Activated CD4-positive, alpha-beta T cell treated with anti-CD3 and anti-CD28 coated beads for 4 hours (primary cell): Measurements from ENCODE around the gene TNFRSF14.
"Not testable (repeated sequence)": the region's sequence is repeated elsewhere in the genome, so short reads cannot be mapped to it uniquely, and the experiment has no call there.

Experiments used
- DNase-seq, 2 donors: peaks; one replicate each; pipeline ENCODE4 v3.0.0-alpha.2; 2020

TNFRSF14 gene

GRCh38 chr1:2539312-2539907 is 16.8 kb upstream of the TNFRSF14 start:
- DNase-seq, result no peak

- no peak for DNase-seq
These were observed 15.2 kb upstream of the TNFRSF14 start for GRCh38 chr1:2540816-2541492.

GRCh38 chr1:2541619-2542245 is 14.4 kb upstream of the TNFRSF14 start:
- no peak for DNase-seq

- DNase-seq, result no peak
These were observed 13.8 kb upstream of the TNFRSF14 start for GRCh38 chr1:2542246-2542915.

- DNase-seq, result peak in 1 of 2 donors; percentile 47
These were observed 12.6 kb upstream of the TNFRSF14 start for GRCh38 chr1:2543543-2544092.

- no peak for DNase-seq
These were observed 11.9 kb upstream of the TNFRSF14 start for GRCh38 chr1:2544093-2544874.

GRCh38 chr1:2544875-2545640 is 11.1 kb upstream of the TNFRSF14 start:
- no peak for DNase-seq

- peak; percentile 86 to 94 for DNase-seq
These were observed 10.2 kb upstream of the TNFRSF14 start for GRCh38 chr1:2545754-2546514.

GRCh38 chr1:2546515-2547209 is 9.5 kb upstream of the TNFRSF14 start:
- peak; percentile 75 to 77 for DNase-seq

- DNase-seq, result peak in 1 of 2 donors; percentile 45
These were observed 8.7 kb upstream of the TNFRSF14 start for GRCh38 chr1:2547210-2548067.

- DNase-seq, result peak; percentile 84 to 87
These were observed 8.0 kb upstream of the TNFRSF14 start for GRCh38 chr1:2548068-2548589.

- not testable (repeated sequence) for DNase-seq
These were observed 6.7 kb upstream of the TNFRSF14 start for GRCh38 chr1:2549367-2550029.

GRCh38 chr1:2550309-2550861 is 5.8 kb upstream of the TNFRSF14 start:
- not testable (repeated sequence) for DNase-seq

GRCh38 chr1:2551544-2551943 is 4.6 kb upstream of the TNFRSF14 start:
- not testable (repeated sequence) for DNase-seq

GRCh38 chr1:2552189-2552588 is 4.0 kb upstream of the TNFRSF14 start:
- DNase-seq, result no peak

GRCh38 chr1:2553076-2553475 is 3.1 kb upstream of the TNFRSF14 start:
- DNase-seq, result not testable (repeated sequence)

GRCh38 chr1:2553871-2554620 is 2.1 kb upstream of the TNFRSF14 start:
- DNase-seq, result no peak
